Upper lobe of left lung (tissue), 4 donors: Measurements from ENCODE around the gene PRDM16.

Source experiments
- CTCF ChIP-seq, 6 experiments: fragments of 450-650 bp in 4 of 6; fragments of 200-600 bp in 2 of 6; sonication (generic) in 2 of 6; IDR thresholded peaks; one replicate each; pipeline ENCODE4 v1.5.1; 2016 to 2019; ENCODE audit warnings: antibody characterized with exemption in 6 of 6
- POLR2A ChIP-seq, 4 donors: fragments of 450-650 bp; IDR thresholded peaks; one replicate each; pipeline ENCODE4 v1.5.1; 2016 to 2017; ENCODE audit warnings: antibody characterized with exemption in 4 of 4, mild to moderate bottlenecking in 2 of 4

GRCh38 chr1:3066250-3066711 lies 2.7 kb upstream of the PRDM16 start:
- TF ChIP-seq POLR2A (IDR thresholded peaks at IDR 0.05): no peak
- peak; percentile 27 to 82 (median 55) for TF ChIP-seq CTCF (IDR thresholded peaks at IDR 0.05)
